Right lobe of liver (tissue), 6 donors: ENCODE data around the gene FGGY. TPM values are rescaled to one million over a fixed set of nuclear protein-coding genes. Genes with fewer than 3 reads are reported as not detected.

ENCODE experiments used
- ATAC-seq, 4 donors: fragments of 200-7000 bp; cut with Tn5 transposase; one replicate each; pipeline ENCODE4 v1.9.1; 2020; ENCODE audit warnings: mild to moderate bottlenecking in 4 of 4, moderate library complexity in 4 of 4
- DNase-seq, 3 donors: peaks; one replicate each; pipeline ENCODE4 v3.0.0-alpha.2; 2020
- H3K27ac ChIP-seq, 3 donors: fragments of 200-600 bp; one replicate each; pipeline ENCODE4 v1.8.0; 2022
- H3K27me3 ChIP-seq, 2 donors: fragments of 200-600 bp; one replicate each; pipeline ENCODE4 v1.8.0; 2022
- H3K36me3 ChIP-seq, 4 donors: fragments of 200-600 bp; sonication (generic) in 1 of 4; one replicate each; pipeline versions ENCODE4 v1.5.1 to v1.8.0; 2017 to 2022; ENCODE audit warnings: control low read depth in 1 of 4
- H3K4me1 ChIP-seq, 4 donors: fragments of 200-600 bp; sonication (generic) in 1 of 4; one replicate each; pipeline versions ENCODE4 v1.5.1 to v1.8.0; 2017 to 2022; ENCODE audit warnings: control low read depth in 1 of 4
- H3K4me3 ChIP-seq, 3 donors: fragments of 200-600 bp; one replicate each; pipeline ENCODE4 v1.8.0; 2022
- H3K9me3 ChIP-seq, 4 donors: fragments of 200-600 bp; sonication (generic) in 1 of 4; one replicate each; pipeline versions ENCODE4 v1.5.1 to v1.8.0; 2017 to 2022; ENCODE audit warnings: control low read depth in 1 of 4
- POLR2A ChIP-seq: fragments of 450-650 bp; IDR thresholded peaks from one replicate; pipeline ENCODE4 v1.6.1; 2017; ENCODE audit warnings: antibody characterized with exemption, mild to moderate bottlenecking
- WGBS: methylation state at CpG from one replicate; pipeline ENCODE4 v1.1.6; 2018; ENCODE audit warnings: low coverage, low lambda C conversion rate; ENCODE audit not compliant: insufficient coverage; ENCODE audit errors: missing lambda C conversion rate; 5-methylcytosine and 5-hydroxymethylcytosine counted together
- intact Hi-C, 2 donors: fragments of 100-400 bp; cut with DNase I; formaldehyde crosslinking; loops; one replicate each; pipeline versions ENCODE4 v1.11.2 to v1.14.1; 2022
- total RNA-seq, 6 experiments: library from RNA; depleted of rRNA in 2 of 6; stranded (reverse); fragments of >200 nt in 2 of 6; fragmentation: NEBNext Ultra II Directional in 3 of 6; extraction: Animal tissue kit (Norgen Biotek cat#: 25700) in 3 of 6; gene quantifications; one replicate each; pipeline versions ENCODE4 v1.1.0 to v1.2.4, GENCODE V29; 2016 to 2023
- TF ChIP-seq, protein P1 (sequence below), 4 donors: fragments of 200-600 bp in 3 of 4; fragments of 450-650 bp in 1 of 4; IDR thresholded peaks; one replicate each; pipeline versions ENCODE4 v1.5.1 to v1.8.0; 2016 to 2022; ENCODE audit warnings: antibody characterized with exemption in 4 of 4, mild to moderate bottlenecking in 2 of 4
- donor health status: DM: no; HTN: yes; CAD: no.
- donor health status: DM: no; HTN: no; CAD: no.
- donor health status: DM: no; HTN: no; CAD: no.
- donor health status: DM: no; HTN: yes; CAD: no.
- donor health status: DM: no; HTN: yes; CAD: no.

The FGGY gene
- total RNA-seq, 6 experiments from 2014 or later = 45.5 to 84.2 (median 58.7) TPM

DNA sequence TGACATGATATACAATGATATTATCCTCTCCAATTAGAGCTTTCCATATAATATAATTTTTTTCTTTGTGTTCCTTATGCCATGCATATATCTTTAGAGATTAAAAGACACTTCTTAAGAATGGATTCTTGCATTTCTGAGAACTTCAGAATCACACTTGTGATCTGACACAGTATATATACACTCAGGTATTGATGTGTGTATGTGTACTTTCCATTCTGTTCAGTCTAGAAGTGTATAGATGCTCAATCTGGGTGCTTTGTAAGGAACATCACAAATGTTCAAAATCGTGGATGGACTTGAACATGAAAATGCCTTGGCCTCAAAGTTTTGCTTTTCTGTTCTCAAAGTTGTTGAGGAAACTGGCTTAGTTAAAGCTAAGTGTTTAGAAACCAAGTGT lies 102.7 kb downstream of the FGGY start:
- intact Hi-C loops = no loop called here

DNA sequence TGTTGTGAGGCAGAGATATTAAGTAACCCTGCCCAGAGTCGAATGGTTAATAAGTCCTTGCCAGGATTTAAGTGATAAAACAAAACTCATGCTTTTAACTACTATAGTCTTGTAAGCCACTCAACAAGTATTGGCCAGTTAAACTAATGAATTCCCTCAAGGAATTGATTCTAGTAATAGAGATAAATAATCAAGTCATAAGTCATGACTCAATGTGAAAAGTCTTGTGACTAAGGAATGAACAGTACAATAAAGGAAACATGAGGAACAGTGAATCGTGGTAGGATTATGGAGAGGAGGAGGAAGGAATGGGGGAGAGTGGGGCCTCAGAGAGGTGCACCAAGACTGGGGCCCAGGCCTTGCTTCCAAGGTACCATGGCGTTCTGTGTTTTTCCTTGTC lies 104.7 kb downstream of the FGGY start:
- 87% methylated on average over 3 of the region's 3 CpGs for WGBS
- H3K36me3 ChIP-seq = no peaks in the 10 kb centered on the region
- intact Hi-C loops = no loop called here
- no peak for ATAC-seq
- H3K4me3 ChIP-seq = no peak overlapping the region
- no peaks in the 10 kb centered on the region for H3K27me3 ChIP-seq
- no peak for DNase-seq
- TF ChIP-seq, protein P1, sequence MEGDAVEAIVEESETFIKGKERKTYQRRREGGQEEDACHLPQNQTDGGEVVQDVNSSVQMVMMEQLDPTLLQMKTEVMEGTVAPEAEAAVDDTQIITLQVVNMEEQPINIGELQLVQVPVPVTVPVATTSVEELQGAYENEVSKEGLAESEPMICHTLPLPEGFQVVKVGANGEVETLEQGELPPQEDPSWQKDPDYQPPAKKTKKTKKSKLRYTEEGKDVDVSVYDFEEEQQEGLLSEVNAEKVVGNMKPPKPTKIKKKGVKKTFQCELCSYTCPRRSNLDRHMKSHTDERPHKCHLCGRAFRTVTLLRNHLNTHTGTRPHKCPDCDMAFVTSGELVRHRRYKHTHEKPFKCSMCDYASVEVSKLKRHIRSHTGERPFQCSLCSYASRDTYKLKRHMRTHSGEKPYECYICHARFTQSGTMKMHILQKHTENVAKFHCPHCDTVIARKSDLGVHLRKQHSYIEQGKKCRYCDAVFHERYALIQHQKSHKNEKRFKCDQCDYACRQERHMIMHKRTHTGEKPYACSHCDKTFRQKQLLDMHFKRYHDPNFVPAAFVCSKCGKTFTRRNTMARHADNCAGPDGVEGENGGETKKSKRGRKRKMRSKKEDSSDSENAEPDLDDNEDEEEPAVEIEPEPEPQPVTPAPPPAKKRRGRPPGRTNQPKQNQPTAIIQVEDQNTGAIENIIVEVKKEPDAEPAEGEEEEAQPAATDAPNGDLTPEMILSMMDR (IDR thresholded peaks at IDR 0.05) = no peak
- TF ChIP-seq POLR2A = no peak
- H3K9me3 ChIP-seq = no peaks in the 10 kb centered on the region
- H3K27ac ChIP-seq = no peak overlapping the region
- H3K4me1 ChIP-seq = peaks cover 0 to 26% (median 4%) of the 10 kb centered on the region in 4 donors

More for the DNA sequence above, 102.7 kb downstream of the FGGY start:
- DNase-seq (no peak), ATAC-seq (no peak)
- Histone ChIP-seq H3K27me3 (no peaks in the 10 kb centered on the region), H3K27ac (no peak overlapping the region), H3K9me3 (no peaks in the 10 kb centered on the region), H3K36me3 (no peaks in the 10 kb centered on the region), H3K4me3 (no peak overlapping the region), H3K4me1 (peaks cover 0 to 29% (median 7%) of the 10 kb centered on the region in 4 donors)
- WGBS = 67% methylated on average over 1 of the region's 1 CpG
- no peak for TF ChIP-seq POLR2A
- TF ChIP-seq, protein P1 (IDR thresholded peaks at IDR 0.05) = no peak

DNA sequence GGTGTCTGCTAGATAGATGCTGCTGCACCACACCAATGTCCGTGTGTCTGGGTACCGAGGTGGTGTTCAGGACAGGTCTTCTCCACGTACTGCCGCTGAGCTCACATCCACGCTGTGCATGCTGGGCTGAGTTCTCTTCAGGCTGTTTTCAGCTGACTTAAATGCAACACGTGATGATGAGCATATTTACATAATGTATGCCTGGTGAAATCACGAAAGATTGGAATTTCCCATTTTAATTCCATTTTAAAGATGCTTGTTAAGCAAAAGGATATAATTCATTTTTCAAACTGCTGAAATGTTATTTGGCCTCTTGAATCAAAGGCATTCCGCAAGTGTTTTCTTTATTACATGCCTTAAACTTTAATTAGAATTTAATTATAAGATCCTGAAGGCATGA lies 107.9 kb downstream of the FGGY start:
- no peaks in the 10 kb centered on the region for H3K36me3 ChIP-seq
- no peak overlapping the region for H3K4me3 ChIP-seq
- WGBS = 78% methylated on average over 5 of the region's 8 CpGs
- H3K27ac ChIP-seq = no peak overlapping the region
- no peaks in the 10 kb centered on the region for H3K27me3 ChIP-seq
- TF ChIP-seq POLR2A = no peak
- TF ChIP-seq, protein P1 (IDR thresholded peaks at IDR 0.05) = no peak
- DNase-seq (no peak), ATAC-seq (no peak)
- no peaks in the 10 kb centered on the region for H3K9me3 ChIP-seq
- intact Hi-C loops = no loop called here
- peaks cover 0 to 37% (median 11%) of the 10 kb centered on the region in 4 donors for H3K4me1 ChIP-seq

DNA sequence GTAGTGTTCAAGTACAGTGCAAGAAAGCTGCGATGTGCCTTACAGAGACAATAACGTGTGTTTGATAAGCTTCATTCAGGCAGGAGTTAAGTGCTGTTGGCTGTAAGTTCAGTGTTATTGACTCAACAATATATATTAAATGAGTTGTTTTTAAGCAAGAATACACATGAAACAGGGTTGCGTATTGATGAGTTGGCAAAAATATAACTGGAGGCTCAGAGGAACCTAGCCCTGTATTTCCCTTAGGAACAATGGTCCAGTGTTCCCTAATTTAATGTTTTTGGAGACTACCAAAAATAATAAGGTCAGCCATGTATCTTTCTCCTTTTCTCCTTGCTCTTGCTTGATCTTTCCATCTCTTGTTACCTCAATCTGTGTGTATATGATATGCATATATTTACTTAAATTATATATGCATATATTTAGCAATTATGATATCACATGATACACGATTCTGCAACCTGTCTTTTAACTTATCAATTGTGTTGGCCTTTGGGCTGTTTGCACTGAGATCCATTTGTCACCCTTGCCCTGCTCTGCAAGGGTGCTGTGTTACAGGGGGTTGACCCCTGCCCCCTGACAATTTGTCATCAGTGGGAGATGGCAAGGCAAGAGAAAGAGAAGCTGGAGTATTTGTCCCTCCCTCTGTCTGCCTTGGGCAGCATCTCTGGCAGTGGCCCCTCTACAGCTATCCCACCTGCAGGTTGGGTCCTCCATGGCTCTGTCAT lies 109.7 kb downstream of the FGGY start:
- intact Hi-C loops = no loop called here
- no peaks in the 10 kb centered on the region for H3K36me3 ChIP-seq
- no peak for DNase-seq
- H3K27ac ChIP-seq = no peak overlapping the region
- H3K27me3 ChIP-seq = no peaks in the 10 kb centered on the region
- 74% methylated on average over 4 of the region's 4 CpGs for WGBS
- peak in 3 of 4 donors; percentile 10 to 46 (median 26) for ATAC-seq
- peaks cover 0 to 47% (median 12%) of the 10 kb centered on the region in 4 donors for H3K4me1 ChIP-seq
- H3K9me3 ChIP-seq = no peaks in the 10 kb centered on the region
- no peak for TF ChIP-seq POLR2A
- TF ChIP-seq, protein P1 (IDR thresholded peaks at IDR 0.05) = no peak
- H3K4me3 ChIP-seq = no peak overlapping the region
